Measurements from ENCODE around the gene COL1A2. TPM values are rescaled to one million over a fixed set of nuclear protein-coding genes. Genes with fewer than 3 reads are reported as not detected.

Gene COL1A2
- total RNA-seq, 3 donors from 2014 or later, result 94.5 to 300 (median 113) TPM

DNA sequence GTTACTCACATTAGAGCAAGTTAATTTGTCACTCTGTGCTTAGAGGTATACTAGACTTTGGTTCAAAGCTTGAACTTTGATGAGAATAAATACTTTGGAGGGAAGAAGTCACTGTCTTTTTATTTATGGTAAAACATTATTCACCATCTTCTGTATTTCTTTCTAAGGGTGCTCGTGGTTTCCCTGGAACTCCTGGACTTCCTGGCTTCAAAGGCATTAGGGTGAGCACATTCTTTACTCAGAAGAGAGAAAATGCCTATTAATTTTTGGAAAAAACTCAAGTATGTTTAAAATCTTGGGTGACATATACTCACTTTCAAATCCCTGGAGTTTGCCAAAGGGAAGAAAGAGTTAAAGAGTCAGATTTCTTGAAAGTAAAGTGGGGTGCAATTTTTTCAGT, 10.8 kb downstream of the COL1A2 start:
- intact Hi-C loops (cut with DNase I; ENCODE audit: low total_unique reads), result no loop called here
- H3K4me3 ChIP-seq, result no peak overlapping the region
- H3K27me3 ChIP-seq, result no peaks in the 10 kb centered on the region
- no peak for DNase-seq (ENCODE audit: low spot score in 2 of 2)
- no peaks in the 10 kb centered on the region for H3K4me1 ChIP-seq
- no peaks in the 10 kb centered on the region for H3K9me3 ChIP-seq
- H3K27ac ChIP-seq, result peak overlapping the region in 1 of 2 donors; percentile 35
- no peaks in the 10 kb centered on the region for H3K36me3 ChIP-seq
- TF ChIP-seq POLR2A (IDR thresholded peaks at IDR 0.05), result no peak
- TF ChIP-seq, protein P1, sequence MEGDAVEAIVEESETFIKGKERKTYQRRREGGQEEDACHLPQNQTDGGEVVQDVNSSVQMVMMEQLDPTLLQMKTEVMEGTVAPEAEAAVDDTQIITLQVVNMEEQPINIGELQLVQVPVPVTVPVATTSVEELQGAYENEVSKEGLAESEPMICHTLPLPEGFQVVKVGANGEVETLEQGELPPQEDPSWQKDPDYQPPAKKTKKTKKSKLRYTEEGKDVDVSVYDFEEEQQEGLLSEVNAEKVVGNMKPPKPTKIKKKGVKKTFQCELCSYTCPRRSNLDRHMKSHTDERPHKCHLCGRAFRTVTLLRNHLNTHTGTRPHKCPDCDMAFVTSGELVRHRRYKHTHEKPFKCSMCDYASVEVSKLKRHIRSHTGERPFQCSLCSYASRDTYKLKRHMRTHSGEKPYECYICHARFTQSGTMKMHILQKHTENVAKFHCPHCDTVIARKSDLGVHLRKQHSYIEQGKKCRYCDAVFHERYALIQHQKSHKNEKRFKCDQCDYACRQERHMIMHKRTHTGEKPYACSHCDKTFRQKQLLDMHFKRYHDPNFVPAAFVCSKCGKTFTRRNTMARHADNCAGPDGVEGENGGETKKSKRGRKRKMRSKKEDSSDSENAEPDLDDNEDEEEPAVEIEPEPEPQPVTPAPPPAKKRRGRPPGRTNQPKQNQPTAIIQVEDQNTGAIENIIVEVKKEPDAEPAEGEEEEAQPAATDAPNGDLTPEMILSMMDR (IDR thresholded peaks at IDR 0.05), result no peak
- TF ChIP-seq POLR2AphosphoS5 (IDR thresholded peaks at IDR 0.05), result no peak

DNA sequence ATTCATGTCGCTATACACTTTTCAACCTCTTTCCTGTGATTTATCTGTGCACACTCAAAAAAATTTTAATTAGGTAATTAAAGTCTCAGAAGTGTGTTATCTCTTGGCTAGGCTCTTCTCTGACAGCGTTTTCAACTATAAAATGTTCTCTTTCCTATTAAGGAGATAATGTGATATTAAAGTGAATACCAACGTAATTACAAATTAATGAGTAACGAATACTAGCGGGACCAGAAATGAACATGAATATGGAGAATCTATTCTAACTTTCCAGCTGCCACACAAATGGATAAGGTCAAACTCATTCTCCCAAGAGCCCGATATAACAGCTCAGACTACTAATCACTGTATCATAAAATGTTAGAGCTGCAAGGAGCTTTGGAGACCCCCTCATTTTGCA, 12.0 kb downstream of the COL1A2 start:
- Histone ChIP-seq H3K36me3 (no peaks in the 10 kb centered on the region), H3K9me3 (no peaks in the 10 kb centered on the region), H3K4me1 (no peaks in the 10 kb centered on the region), H3K27me3 (no peaks in the 10 kb centered on the region), H3K4me3 (no peak overlapping the region), H3K27ac (peak overlapping the region; percentile 31 to 74)
- TF ChIP-seq POLR2A (IDR thresholded peaks at IDR 0.05) (no peak), POLR2AphosphoS5 (IDR thresholded peaks at IDR 0.05) (no peak)
- TF ChIP-seq, protein P1 (IDR thresholded peaks at IDR 0.05), result no peak
- intact Hi-C loops (cut with DNase I; ENCODE audit: low total_unique reads), result no loop called here
- DNase-seq (ENCODE audit: low spot score in 2 of 2), result no peak

DNA sequence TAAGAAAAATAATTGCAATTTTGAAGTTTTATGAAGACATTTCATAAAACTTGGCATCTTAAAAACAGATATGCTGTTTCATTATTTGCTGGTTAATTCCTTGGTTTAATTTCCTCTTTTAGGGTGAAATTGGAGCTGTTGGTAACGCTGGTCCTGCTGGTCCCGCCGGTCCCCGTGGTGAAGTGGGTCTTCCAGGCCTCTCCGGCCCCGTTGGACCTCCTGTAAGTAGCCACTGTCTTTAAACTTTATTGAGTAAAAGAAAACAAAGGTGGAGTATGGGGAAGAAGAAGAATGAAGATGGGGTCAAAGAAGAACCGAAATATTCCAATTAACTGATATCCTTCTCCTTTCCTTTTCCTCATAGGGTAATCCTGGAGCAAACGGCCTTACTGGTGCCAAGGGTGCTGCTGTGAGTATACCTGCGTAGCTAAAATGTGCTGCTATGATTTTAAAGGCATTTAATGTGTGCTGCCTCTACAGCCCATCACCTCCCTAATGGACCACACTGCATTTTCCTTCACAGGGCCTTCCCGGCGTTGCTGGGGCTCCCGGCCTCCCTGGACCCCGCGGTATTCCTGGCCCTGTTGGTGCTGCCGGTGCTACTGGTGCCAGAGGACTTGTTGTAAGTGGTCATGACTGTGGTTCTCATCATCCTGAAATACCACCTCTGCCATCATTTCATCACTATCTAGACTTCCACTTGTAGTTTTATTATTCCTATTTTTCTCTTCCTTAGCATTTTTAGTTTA, 14.7 kb downstream of the COL1A2 start:
- Histone ChIP-seq H3K4me1 (no peaks in the 10 kb centered on the region), H3K4me3 (peak overlapping the region in 1 of 3 donors; percentile 25), H3K36me3 (no peaks in the 10 kb centered on the region), H3K27ac (peak overlapping the region; percentile 9 to 83), H3K9me3 (no peaks in the 10 kb centered on the region), H3K27me3 (no peaks in the 10 kb centered on the region)
- TF ChIP-seq, protein P1 (IDR thresholded peaks at IDR 0.05), result no peak
- no peak for TF ChIP-seq POLR2AphosphoS5 (IDR thresholded peaks at IDR 0.05)
- no peak for TF ChIP-seq POLR2A (IDR thresholded peaks at IDR 0.05)
- no peak for DNase-seq (ENCODE audit: low spot score in 2 of 2)
- intact Hi-C loops (cut with DNase I; ENCODE audit: low total_unique reads), result no loop called here

DNA sequence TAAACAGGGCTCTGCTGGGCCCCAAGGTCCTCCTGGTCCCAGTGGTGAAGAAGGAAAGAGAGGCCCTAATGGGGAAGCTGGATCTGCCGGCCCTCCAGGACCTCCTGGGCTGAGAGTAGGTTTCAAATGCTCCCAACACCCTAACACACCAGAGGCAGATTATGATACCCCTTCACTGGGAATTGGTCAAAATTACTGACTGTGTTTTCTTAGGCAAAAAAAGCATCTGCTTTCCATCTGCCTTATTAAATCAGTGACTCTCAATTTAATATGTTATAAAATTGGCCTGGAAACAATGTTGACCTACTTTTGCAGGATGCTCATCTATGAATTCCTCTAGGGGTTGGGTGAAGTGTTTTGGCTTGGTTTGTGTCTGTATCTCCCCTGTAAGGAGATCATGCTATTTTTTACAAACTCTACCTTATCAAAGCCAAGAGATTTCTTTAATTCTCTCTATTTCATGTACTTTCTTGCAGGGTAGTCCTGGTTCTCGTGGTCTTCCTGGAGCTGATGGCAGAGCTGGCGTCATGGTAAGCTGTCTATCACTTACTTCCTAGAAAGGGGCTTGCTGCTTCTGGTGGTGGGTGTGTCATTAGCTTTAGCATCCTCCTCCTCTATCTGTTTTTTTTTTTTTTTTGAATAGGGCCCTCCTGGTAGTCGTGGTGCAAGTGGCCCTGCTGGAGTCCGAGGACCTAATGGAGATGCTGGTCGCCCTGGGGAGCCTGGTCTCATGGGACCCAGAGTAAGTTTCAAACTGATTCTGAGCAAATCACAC, 15.9 kb downstream of the COL1A2 start:
- no peak overlapping the region for H3K4me3 ChIP-seq
- TF ChIP-seq POLR2AphosphoS5 (IDR thresholded peaks at IDR 0.05), result no peak
- TF ChIP-seq, protein P1 (IDR thresholded peaks at IDR 0.05), result no peak
- no peak for TF ChIP-seq POLR2A (IDR thresholded peaks at IDR 0.05)
- intact Hi-C loops (cut with DNase I; ENCODE audit: low total_unique reads), result no loop called here
- H3K9me3 ChIP-seq, result no peaks in the 10 kb centered on the region
- no peaks in the 10 kb centered on the region for H3K36me3 ChIP-seq
- no peaks in the 10 kb centered on the region for H3K4me1 ChIP-seq
- no peak for DNase-seq (ENCODE audit: low spot score in 2 of 2)
- H3K27me3 ChIP-seq, result no peaks in the 10 kb centered on the region
- H3K27ac ChIP-seq, result peak overlapping the region; percentile 9 to 73

DNA sequence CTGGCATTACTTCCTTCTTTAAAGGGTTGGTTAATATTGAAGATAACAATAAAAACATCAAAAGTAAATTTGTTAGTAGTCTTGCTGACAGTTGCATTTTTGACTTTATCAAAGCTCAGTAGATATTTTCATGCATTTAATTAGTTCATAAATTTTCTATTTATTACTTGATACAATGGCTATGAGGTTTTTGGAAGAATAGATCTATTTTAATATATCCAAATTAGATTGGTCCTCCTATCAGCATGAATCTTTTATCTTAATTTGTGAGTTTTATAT, 16.4 kb downstream of the COL1A2 start:
- Histone ChIP-seq H3K27ac (peak overlapping the region in 1 of 2 donors; percentile 37), H3K27me3 (no peaks in the 10 kb centered on the region), H3K4me1 (no peaks in the 10 kb centered on the region), H3K4me3 (no peak overlapping the region), H3K36me3 (no peaks in the 10 kb centered on the region), H3K9me3 (no peaks in the 10 kb centered on the region)
- TF ChIP-seq, protein P1 (IDR thresholded peaks at IDR 0.05), result no peak
- TF ChIP-seq POLR2AphosphoS5 (IDR thresholded peaks at IDR 0.05) (no peak), POLR2A (IDR thresholded peaks at IDR 0.05) (no peak)
- no peak for DNase-seq (ENCODE audit: low spot score in 2 of 2)
- intact Hi-C loops (cut with DNase I; ENCODE audit: low total_unique reads), result no loop called here
